HG02642 (cell line): Measurements from ENCODE around the gene ATG4A.

Experiments
- ATAC-seq: cut with Tn5 transposase; IDR thresholded peaks from one replicate; pipeline ENCODE4 v1.9.1; 2021; ENCODE audit warnings: mild to moderate bottlenecking; ENCODE audit not compliant: unreplicated experiment, poor library complexity

The ATG4A gene

GRCh38 chrX:108121291-108121690, 29.7 kb downstream of the ATG4A start:
- no peak for ATAC-seq

GRCh38 chrX:108122748-108123147, 31.2 kb downstream of the ATG4A start:
- no peak for ATAC-seq

GRCh38 chrX:108123591-108124366, 32.2 kb downstream of the ATG4A start:
- ATAC-seq, result no peak

GRCh38 chrX:108126661-108127060, 35.1 kb downstream of the ATG4A start:
- no peak for ATAC-seq

GRCh38 chrX:108127152-108127551, 35.6 kb downstream of the ATG4A start:
- no peak for ATAC-seq

- ATAC-seq, result no peak
Measured at GRCh38 chrX:108130889-108131288, 39.3 kb downstream of the ATG4A start.

- ATAC-seq, result no peak
Measured at GRCh38 chrX:108131471-108131870, 39.9 kb downstream of the ATG4A start.

GRCh38 chrX:108132034-108132433, 40.5 kb downstream of the ATG4A start:
- no peak for ATAC-seq

- ATAC-seq, result no peak
Measured at GRCh38 chrX:108132876-108133275, 41.3 kb downstream of the ATG4A start.

- ATAC-seq, result no peak
Measured at GRCh38 chrX:108134724-108135123, 43.1 kb downstream of the ATG4A start.

- no peak for ATAC-seq
Measured at GRCh38 chrX:108138814-108139702, 47.5 kb downstream of the ATG4A start.

GRCh38 chrX:108148524-108148923, 56.9 kb downstream of the ATG4A start:
- ATAC-seq, result peak; percentile 87

GRCh38 chrX:108156082-108156481, 64.5 kb downstream of the ATG4A start:
- no peak for ATAC-seq

- ATAC-seq, result no peak
Measured at GRCh38 chrX:108156934-108157466, 65.4 kb downstream of the ATG4A start.

- no peak for ATAC-seq
Measured at GRCh38 chrX:108157628-108158027, 66.0 kb downstream of the ATG4A start.

GRCh38 chrX:108159028-108159670, 67.6 kb downstream of the ATG4A start:
- ATAC-seq, result no peak

GRCh38 chrX:108160309-108160708, 68.7 kb downstream of the ATG4A start:
- no peak for ATAC-seq

GRCh38 chrX:108162265-108162664, 70.7 kb downstream of the ATG4A start:
- ATAC-seq, result no peak

GRCh38 chrX:108163333-108164082, 71.9 kb downstream of the ATG4A start:
- ATAC-seq, result no peak
